Upper lobe of right lung (tissue), 1 donor: ENCODE measurements around the gene INKA2. TPM values are rescaled to one million over a fixed set of nuclear protein-coding genes. Genes with fewer than 3 reads are reported as not detected.

Source experiments
- ATAC-seq: fragments of 200-7000 bp; cut with Tn5 transposase; one replicate; pipeline ENCODE4 v1.9.1; 2020; ENCODE audit warnings: mild to moderate bottlenecking, moderate library complexity
- DNase-seq: peaks from one replicate; pipeline ENCODE4 v3.0.0-alpha.2; 2020
- H3K27ac ChIP-seq: fragments of 200-600 bp; one replicate; pipeline ENCODE4 v1.8.0; 2022
- H3K27me3 ChIP-seq: fragments of 200-600 bp; one replicate; pipeline ENCODE4 v1.8.0; 2022; ENCODE audit warnings: mild to moderate bottlenecking
- H3K36me3 ChIP-seq: fragments of 200-600 bp; one replicate; pipeline ENCODE4 v1.8.0; 2022
- H3K4me1 ChIP-seq: fragments of 200-600 bp; one replicate; pipeline ENCODE4 v1.8.0; 2022
- H3K4me3 ChIP-seq: fragments of 200-600 bp; one replicate; pipeline ENCODE4 v1.8.0; 2022; ENCODE audit warnings: mild to moderate bottlenecking
- H3K9me3 ChIP-seq: fragments of 200-600 bp; one replicate; pipeline ENCODE4 v1.8.0; 2022
- CTCF ChIP-seq: fragments of 200-600 bp; IDR thresholded peaks from one replicate; pipeline ENCODE4 v1.8.0; 2022; ENCODE audit warnings: antibody characterized with exemption
- intact Hi-C: fragments of 100-400 bp; cut with DNase I; formaldehyde crosslinking; loops from one replicate; pipeline ENCODE4 v1.11.0; 2022
- total RNA-seq: library from RNA; stranded (reverse); fragmentation: NEBNext Ultra II Directional; extraction: Animal tissue kit (Norgen Biotek cat#: 25700); gene quantifications from one replicate; pipeline ENCODE4 v1.2.1, GENCODE V29; 2021
- donor health status: DM: no; HTN: yes; CAD: no; lungs with severe emphysema.

Gene INKA2
- total RNA-seq, 1 donor from 2014 or later: 13.3 TPM

- DNase-seq (no peak), ATAC-seq (no peak)
- peaks cover 35% of the 10 kb centered on the region for H3K4me1 ChIP-seq
- H3K27ac ChIP-seq: peak overlapping the region; percentile 89
- H3K4me3 ChIP-seq: peak overlapping the region; percentile 77
- no peaks in the 10 kb centered on the region for H3K27me3 ChIP-seq
- intact Hi-C loops: no loop called here
- no peaks in the 10 kb centered on the region for H3K9me3 ChIP-seq
- no peaks in the 10 kb centered on the region for H3K36me3 ChIP-seq
- no peak for TF ChIP-seq CTCF
Observed at GRCh38 chr1:111737216-111738132, 1.7 kb downstream of the INKA2 start.

- Histone ChIP-seq H3K4me3 (no peak overlapping the region), H3K27ac (no peak overlapping the region), H3K27me3 (no peaks in the 10 kb centered on the region), H3K4me1 (peaks cover 35% of the 10 kb centered on the region), H3K9me3 (no peaks in the 10 kb centered on the region), H3K36me3 (no peaks in the 10 kb centered on the region)
- intact Hi-C loops: no loop called here
- no peak for TF ChIP-seq CTCF
- no peak for ATAC-seq
- DNase-seq: no peak
Observed at GRCh38 chr1:111736548-111737215, 2.5 kb downstream of the INKA2 start.

GRCh38 chr1:111735858-111736544 lies 3.2 kb downstream of the INKA2 start:
- no peak overlapping the region for H3K27ac ChIP-seq
- intact Hi-C loops: no loop called here
- no peak overlapping the region for H3K4me3 ChIP-seq
- peaks cover 35% of the 10 kb centered on the region for H3K4me1 ChIP-seq
- no peak for DNase-seq
- ATAC-seq: no peak
- no peaks in the 10 kb centered on the region for H3K27me3 ChIP-seq
- no peaks in the 10 kb centered on the region for H3K9me3 ChIP-seq
- H3K36me3 ChIP-seq: no peaks in the 10 kb centered on the region
- TF ChIP-seq CTCF: no peak

- DNase-seq: no peak
- Histone ChIP-seq H3K36me3 (no peaks in the 10 kb centered on the region), H3K27ac (no peak overlapping the region), H3K4me1 (peaks cover 32% of the 10 kb centered on the region), H3K27me3 (no peaks in the 10 kb centered on the region), H3K9me3 (no peaks in the 10 kb centered on the region), H3K4me3 (no peak overlapping the region)
- TF ChIP-seq CTCF: no peak
- intact Hi-C loops: no loop called here
- no peak for ATAC-seq
Observed at GRCh38 chr1:111735321-111735720, 3.9 kb downstream of the INKA2 start.

- no peak for DNase-seq
- H3K27ac ChIP-seq: no peak overlapping the region
Observed at GRCh38 chr1:111734856-111735255, 4.3 kb downstream of the INKA2 start.

More at GRCh38 chr1:111734856-111735255, 4.3 kb downstream of the INKA2 start:
- Histone ChIP-seq H3K4me3 (no peak overlapping the region), H3K27me3 (no peaks in the 10 kb centered on the region), H3K9me3 (no peaks in the 10 kb centered on the region), H3K4me1 (peaks cover 27% of the 10 kb centered on the region), H3K36me3 (no peaks in the 10 kb centered on the region)
- ATAC-seq: no peak
- intact Hi-C loops: no loop called here
- no peak for TF ChIP-seq CTCF
